SU-DHL-6 (cell line): ENCODE data around the gene DDIAS.
"Not testable (repeated sequence)": the region's sequence is repeated elsewhere in the genome, so short reads cannot be mapped to it uniquely, and the experiment has no call there.

Source experiments
- H2AFZ ChIP-seq: fragments of 200-600 bp; sonication (generic); 2 replicates; pipeline ENCODE4 v1.6.1; 2014; ENCODE audit warnings: low read depth, mild to moderate bottlenecking, moderate library complexity, mixed read lengths, antibody characterized with exemption, low read length; ENCODE audit not compliant: severe bottlenecking
- H3F3A ChIP-seq: fragments of 200-600 bp; shearing (Covaris generic); 2 replicates; pipeline ENCODE4 v1.6.0; 2016; ENCODE audit warnings: antibody characterized with exemption, mild to moderate bottlenecking; ENCODE audit not compliant: insufficient read depth
- H3K27ac ChIP-seq: fragments of 200-600 bp; sonication (generic); 2 replicates; pipeline ENCODE4 v1.5.1; 2016; ENCODE audit warnings: low read depth, mild to moderate bottlenecking, low read length, moderate library complexity, mixed read lengths
- H3K27me3 ChIP-seq: fragments of 200-600 bp; sonication (generic), shearing (Covaris generic); 2 replicates; pipeline ENCODE4 v1.6.0; 2014; ENCODE audit warnings: mild to moderate bottlenecking, low read length
- H3K36me3 ChIP-seq: fragments of 200-600 bp; sonication (generic); 2 replicates; pipeline ENCODE4 v1.6.1; 2014; ENCODE audit warnings: mild to moderate bottlenecking, low read length, mixed read lengths
- H3K4me2 ChIP-seq: fragments of 300-600, 200-600 bp; shearing (Covaris generic), sonication (generic); 2 replicates; pipeline ENCODE4 v1.6.0; 2014; ENCODE audit warnings: low read length, low read depth, mild to moderate bottlenecking; ENCODE audit not compliant: poor library complexity, severe bottlenecking
- H3K4me3 ChIP-seq: fragments of 200-600 bp; sonication (generic); 2 replicates; pipeline ENCODE4 v1.5.1; 2014; ENCODE audit warnings: antibody characterized with exemption, low read length, mild to moderate bottlenecking, mixed read lengths; ENCODE audit not compliant: insufficient read depth, poor library complexity, severe bottlenecking
- H3K79me2 ChIP-seq: fragments of 200-600 bp; sonication (generic); 2 replicates; pipeline ENCODE4 v1.6.1; 2014; ENCODE audit warnings: mild to moderate bottlenecking, low read length, moderate library complexity; ENCODE audit not compliant: insufficient read depth
- H3K9ac ChIP-seq: fragments of 200-600 bp; sonication (generic); 2 replicates; pipeline ENCODE4 v1.7.0; 2014; ENCODE audit warnings: mild to moderate bottlenecking, low read length
- H3K9me2 ChIP-seq: fragments of 200-600 bp; sonication (generic); replicated peaks from 2 replicates; pipeline ENCODE4 v1.6.1; 2014; ENCODE audit warnings: low read length; ENCODE audit not compliant: insufficient read depth
- H3K9me3 ChIP-seq: fragments of 200-600 bp; sonication (generic); 2 replicates; pipeline ENCODE4 v1.6.1; 2014; ENCODE audit warnings: low read length, mixed read lengths; ENCODE audit not compliant: insufficient read depth
- H4K20me1 ChIP-seq: fragments of 200-600 bp; sonication (generic); 2 replicates; pipeline ENCODE4 v1.6.1; 2014; ENCODE audit warnings: low read depth, mild to moderate bottlenecking, antibody characterized with exemption, low read length, moderate library complexity, mixed read lengths
- EZH2phosphoT487 ChIP-seq: fragments of 200-600 bp; sonication (generic), shearing (Covaris generic); conservative IDR thresholded peaks from 2 replicates; pipeline ENCODE4 v1.6.1; 2018; ENCODE audit warnings: mild to moderate bottlenecking, antibody characterized with exemption, low read length, moderate library complexity, mixed read lengths
- TF ChIP-seq, protein P1 (sequence below): fragments of 200-600 bp; sonication (generic); IDR thresholded peaks from one replicate; pipeline ENCODE4 v1.5.1; 2017; ENCODE audit warnings: antibody characterized with exemption, mild to moderate bottlenecking, low read length, moderate library complexity; ENCODE audit not compliant: insufficient read depth, poor library complexity, severe bottlenecking

Gene DDIAS

DNA sequence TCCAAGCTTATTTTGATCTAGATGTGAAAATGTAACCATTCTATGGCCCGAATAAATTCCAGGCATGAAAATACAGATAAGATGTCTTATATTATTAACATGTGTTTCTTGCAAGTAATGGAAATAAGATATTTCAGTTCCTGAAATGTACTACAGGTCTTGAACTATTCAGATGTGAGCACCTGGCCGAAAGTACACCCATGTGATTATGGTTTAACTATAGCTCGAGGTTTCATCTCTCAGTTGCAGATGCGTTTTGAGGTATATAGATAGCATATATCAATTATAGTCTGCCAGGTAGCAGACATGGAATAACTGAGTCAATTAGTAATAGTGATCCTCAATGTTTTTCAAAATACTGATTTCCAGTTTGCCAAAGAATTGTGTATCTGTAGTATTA, 68.3 kb downstream of the DDIAS start:
- Histone ChIP-seq H3K9me2 (no peaks in the 10 kb centered on the region), H3K79me2 (no peaks in the 10 kb centered on the region), H4K20me1 (no peaks in the 10 kb centered on the region), H3K4me2 (peak overlapping the region; percentile 40), H3F3A (peaks cover 16% of the 10 kb centered on the region), H3K4me3 (no peak overlapping the region), H2AFZ (no peak overlapping the region), H3K9me3 (no peaks in the 10 kb centered on the region), H3K36me3 (no peaks in the 10 kb centered on the region), H3K27me3 (no peaks in the 10 kb centered on the region), H3K27ac (peak overlapping the region; percentile 62), H3K9ac (no peak overlapping the region)
- TF ChIP-seq EZH2phosphoT487: no peak
- TF ChIP-seq, protein P1, sequence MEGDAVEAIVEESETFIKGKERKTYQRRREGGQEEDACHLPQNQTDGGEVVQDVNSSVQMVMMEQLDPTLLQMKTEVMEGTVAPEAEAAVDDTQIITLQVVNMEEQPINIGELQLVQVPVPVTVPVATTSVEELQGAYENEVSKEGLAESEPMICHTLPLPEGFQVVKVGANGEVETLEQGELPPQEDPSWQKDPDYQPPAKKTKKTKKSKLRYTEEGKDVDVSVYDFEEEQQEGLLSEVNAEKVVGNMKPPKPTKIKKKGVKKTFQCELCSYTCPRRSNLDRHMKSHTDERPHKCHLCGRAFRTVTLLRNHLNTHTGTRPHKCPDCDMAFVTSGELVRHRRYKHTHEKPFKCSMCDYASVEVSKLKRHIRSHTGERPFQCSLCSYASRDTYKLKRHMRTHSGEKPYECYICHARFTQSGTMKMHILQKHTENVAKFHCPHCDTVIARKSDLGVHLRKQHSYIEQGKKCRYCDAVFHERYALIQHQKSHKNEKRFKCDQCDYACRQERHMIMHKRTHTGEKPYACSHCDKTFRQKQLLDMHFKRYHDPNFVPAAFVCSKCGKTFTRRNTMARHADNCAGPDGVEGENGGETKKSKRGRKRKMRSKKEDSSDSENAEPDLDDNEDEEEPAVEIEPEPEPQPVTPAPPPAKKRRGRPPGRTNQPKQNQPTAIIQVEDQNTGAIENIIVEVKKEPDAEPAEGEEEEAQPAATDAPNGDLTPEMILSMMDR: no peak

DNA sequence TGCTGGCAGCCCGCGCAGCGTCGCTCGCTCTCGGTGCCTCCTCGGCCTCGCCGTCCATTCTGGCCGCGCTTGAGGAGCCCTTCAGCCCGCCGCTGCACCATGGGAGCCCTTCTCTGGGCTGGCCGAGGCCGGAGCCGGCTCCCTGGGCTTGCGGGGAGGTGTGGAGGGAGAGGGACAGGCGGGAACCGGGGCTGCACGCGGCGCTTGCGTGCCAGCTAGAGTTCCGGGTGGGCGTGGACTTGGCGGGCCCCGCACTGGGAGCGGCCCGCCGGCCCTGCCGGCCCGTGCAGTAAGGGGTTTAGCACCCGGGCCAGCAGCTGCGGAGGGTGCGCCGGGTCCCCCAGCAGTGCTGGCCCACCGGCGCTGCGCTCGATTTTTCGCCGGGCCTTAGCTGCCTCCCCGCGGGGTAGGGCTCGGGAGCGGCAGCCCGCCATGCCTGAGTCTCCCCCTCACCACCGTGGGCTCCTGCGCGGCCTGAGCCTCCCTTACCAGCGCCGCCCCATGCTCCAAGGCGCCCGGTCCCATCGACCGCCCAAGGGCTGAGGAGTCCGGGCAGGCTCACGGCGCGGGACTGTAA, 69.1 kb downstream of the DDIAS start:
- not testable (repeated sequence) for H3K79me2 ChIP-seq, H2AFZ ChIP-seq, H3K4me3 ChIP-seq, H3K36me3 ChIP-seq, H3K27me3 ChIP-seq, H3K9ac ChIP-seq, H3K9me3 ChIP-seq, H3K9me2 ChIP-seq, H4K20me1 ChIP-seq
- Histone ChIP-seq H3F3A (peaks cover 24% of the 10 kb centered on the region), H3K4me2 (peak overlapping the region; percentile 40), H3K27ac (peak overlapping the region; percentile 62; the same call in 1 of the 2 replicates)

DNA sequence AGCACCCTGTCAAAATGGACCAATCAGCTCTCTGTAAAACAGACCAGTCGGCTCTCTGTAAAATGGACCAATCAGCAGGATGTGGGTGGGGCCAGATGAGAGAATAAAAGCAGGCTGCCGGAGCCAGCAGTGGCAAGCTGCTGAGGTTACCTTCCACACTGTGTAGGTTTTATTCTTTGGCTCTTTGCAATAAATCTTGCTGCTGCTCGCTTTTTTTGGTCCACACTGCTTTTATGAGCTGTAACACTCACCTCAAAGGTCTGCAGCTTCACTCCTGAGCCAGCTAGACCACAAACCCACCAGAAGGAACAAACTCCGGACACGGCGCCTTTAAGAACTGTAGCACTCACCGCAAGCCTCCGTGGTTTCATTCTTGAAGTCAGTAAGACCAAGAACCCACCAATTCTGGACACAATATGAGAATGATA, 70.0 kb downstream of the DDIAS start:
- not testable (repeated sequence) for H3K79me2 ChIP-seq, H3K4me2 ChIP-seq

DNA sequence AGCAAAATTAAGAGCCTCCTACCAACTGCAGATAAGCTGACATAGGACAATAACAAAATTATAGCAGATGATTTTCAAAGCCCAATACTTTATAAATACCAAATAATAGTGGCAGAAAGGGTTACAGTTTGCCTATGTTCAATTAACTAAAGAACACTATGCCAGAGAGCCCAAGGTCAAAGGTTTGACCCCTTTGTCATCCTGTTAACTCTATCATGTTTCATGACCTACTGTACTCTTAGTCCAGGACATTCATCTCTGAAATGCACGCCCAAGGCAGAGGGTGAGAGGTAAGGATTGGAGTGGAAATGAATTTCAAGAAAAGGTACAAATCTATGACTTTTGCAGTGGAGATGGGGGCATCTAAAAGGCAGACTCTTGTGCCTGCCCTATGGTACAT, 70.6 kb downstream of the DDIAS start:
- TF ChIP-seq, protein P1: no peak
- TF ChIP-seq EZH2phosphoT487: no peak
- no peaks in the 10 kb centered on the region for H3K9me3 ChIP-seq
- peaks cover 36% of the 10 kb centered on the region for H3F3A ChIP-seq
- no peak overlapping the region for H3K9ac ChIP-seq
- H4K20me1 ChIP-seq: no peaks in the 10 kb centered on the region
- H3K27me3 ChIP-seq: no peaks in the 10 kb centered on the region
- H2AFZ ChIP-seq: no peak overlapping the region
- peak overlapping the region; percentile 8; the same call in 1 of the 2 replicates for H3K27ac ChIP-seq
- no peaks in the 10 kb centered on the region for H3K36me3 ChIP-seq
- no peaks in the 10 kb centered on the region for H3K9me2 ChIP-seq
- H3K79me2 ChIP-seq: no peaks in the 10 kb centered on the region
- no peak overlapping the region for H3K4me2 ChIP-seq
- no peak overlapping the region for H3K4me3 ChIP-seq

More for the DNA sequence above, 70.0 kb downstream of the DDIAS start:
- H3F3A ChIP-seq: peaks cover 31% of the 10 kb centered on the region
- H4K20me1 ChIP-seq, H3K27ac ChIP-seq, H3K27me3 ChIP-seq, H2AFZ ChIP-seq, H3K9me3 ChIP-seq, H3K4me3 ChIP-seq, H3K9me2 ChIP-seq, H3K9ac ChIP-seq, H3K36me3 ChIP-seq: not testable (repeated sequence)
